Endothelial cell (in vitro differentiated cells): Measurements from ENCODE around the gene TPPP3. TPM values are rescaled to one million over a fixed set of nuclear protein-coding genes. Genes with fewer than 3 reads are reported as not detected.

Source experiments
- DNase-seq: peaks from one replicate; pipeline ENCODE4 v3.0.0; 2021; ENCODE audit warnings: low spot score
- H3K27ac Mint-ChIP-seq: one replicate; pipeline ENCODE4 v1.8.0; 2021; ENCODE audit warnings: mixed read lengths, inconsistent platforms; ENCODE audit not compliant: unreplicated experiment
- H3K27me3 Mint-ChIP-seq: one replicate; pipeline ENCODE4 v1.8.0; 2021; ENCODE audit warnings: mild to moderate bottlenecking, moderate library complexity, mixed read lengths, inconsistent platforms; ENCODE audit not compliant: unreplicated experiment
- H3K36me3 Mint-ChIP-seq: one replicate; pipeline ENCODE4 v1.8.0; 2021; ENCODE audit warnings: mild to moderate bottlenecking, low read depth, mixed read lengths, inconsistent platforms; ENCODE audit not compliant: unreplicated experiment
- H3K4me1 Mint-ChIP-seq: one replicate; pipeline ENCODE4 v1.8.0; 2021; ENCODE audit warnings: mild to moderate bottlenecking, mixed read lengths, inconsistent platforms; ENCODE audit not compliant: unreplicated experiment
- H3K4me3 Mint-ChIP-seq: one replicate; pipeline ENCODE4 v1.8.0; 2021; ENCODE audit warnings: mild to moderate bottlenecking, mixed read lengths, inconsistent platforms; ENCODE audit not compliant: unreplicated experiment
- H3K9me3 Mint-ChIP-seq: one replicate; pipeline ENCODE4 v1.8.0; 2021; ENCODE audit warnings: mixed read lengths, inconsistent platforms; ENCODE audit not compliant: unreplicated experiment
- CTCF ChIP-seq: fragments of 200-600 bp; sonication (generic); IDR thresholded peaks from one replicate; pipeline ENCODE4 v1.5.0; 2021; ENCODE audit warnings: antibody characterized with exemption; ENCODE audit not compliant: unreplicated experiment
- total RNA-seq: library from RNA; stranded (reverse); fragmentation: NEBNext Ultra II Directional; extraction: Animal tissue kit (Norgen Biotek cat#: 25700); gene quantifications from one replicate; pipeline ENCODE4 v1.2.1, GENCODE V29; 2021; ENCODE audit not compliant: unreplicated experiment

Gene TPPP3
- total RNA-seq, 1 donor from 2014 or later, result 1.1 TPM

- H3K36me3 Mint-ChIP-seq, result peaks cover 9% of the 10 kb centered on the region
- H3K4me1 Mint-ChIP-seq, result peaks cover 13% of the 10 kb centered on the region
- H3K27ac Mint-ChIP-seq, result no peak overlapping the region
- H3K27me3 Mint-ChIP-seq, result peaks cover 6% of the 10 kb centered on the region
- no peak for DNase-seq
- no peak for TF ChIP-seq CTCF
- no peak overlapping the region for H3K4me3 Mint-ChIP-seq
- no peaks in the 10 kb centered on the region for H3K9me3 Mint-ChIP-seq
Measured at GRCh38 chr16:67406111-67406971, 13.0 kb upstream of the TPPP3 start.

- no peaks in the 10 kb centered on the region for H3K9me3 Mint-ChIP-seq
- no peak for DNase-seq
- H3K4me3 Mint-ChIP-seq, result no peak overlapping the region
- peaks cover 13% of the 10 kb centered on the region for H3K4me1 Mint-ChIP-seq
- no peak for TF ChIP-seq CTCF
- H3K36me3 Mint-ChIP-seq, result peaks cover 9% of the 10 kb centered on the region
- no peak overlapping the region for H3K27ac Mint-ChIP-seq
- peaks cover 6% of the 10 kb centered on the region for H3K27me3 Mint-ChIP-seq
Measured at GRCh38 chr16:67405336-67405735, 12.0 kb upstream of the TPPP3 start.

- peaks cover 13% of the 10 kb centered on the region for H3K4me1 Mint-ChIP-seq
- H3K9me3 Mint-ChIP-seq, result no peaks in the 10 kb centered on the region
- no peak for DNase-seq
- no peak overlapping the region for H3K27ac Mint-ChIP-seq
- H3K27me3 Mint-ChIP-seq, result peaks cover 6% of the 10 kb centered on the region
- H3K4me3 Mint-ChIP-seq, result no peak overlapping the region
- H3K36me3 Mint-ChIP-seq, result peaks cover 9% of the 10 kb centered on the region
- no peak for TF ChIP-seq CTCF
Measured at GRCh38 chr16:67404740-67405226, 11.5 kb upstream of the TPPP3 start.

- TF ChIP-seq CTCF, result no peak
- DNase-seq, result no peak
- Mint-ChIP-seq H3K27me3 (peaks cover 6% of the 10 kb centered on the region), H3K9me3 (no peaks in the 10 kb centered on the region), H3K4me1 (peaks cover 13% of the 10 kb centered on the region), H3K27ac (no peak overlapping the region), H3K4me3 (no peak overlapping the region), H3K36me3 (peaks cover 9% of the 10 kb centered on the region)
Measured at GRCh38 chr16:67403976-67404555, 10.8 kb upstream of the TPPP3 start.

GRCh38 chr16:67400901-67401300 is 7.6 kb upstream of the TPPP3 start:
- H3K27me3 Mint-ChIP-seq, result peaks cover 2% of the 10 kb centered on the region
- no peak for DNase-seq
- H3K27ac Mint-ChIP-seq, result no peak overlapping the region
- no peak for TF ChIP-seq CTCF
- no peaks in the 10 kb centered on the region for H3K9me3 Mint-ChIP-seq
- peaks cover 13% of the 10 kb centered on the region for H3K4me1 Mint-ChIP-seq
- peaks cover 3% of the 10 kb centered on the region for H3K36me3 Mint-ChIP-seq
- H3K4me3 Mint-ChIP-seq, result no peak overlapping the region
